ENCODE data around the gene CERS6.

The CERS6 gene

DNA sequence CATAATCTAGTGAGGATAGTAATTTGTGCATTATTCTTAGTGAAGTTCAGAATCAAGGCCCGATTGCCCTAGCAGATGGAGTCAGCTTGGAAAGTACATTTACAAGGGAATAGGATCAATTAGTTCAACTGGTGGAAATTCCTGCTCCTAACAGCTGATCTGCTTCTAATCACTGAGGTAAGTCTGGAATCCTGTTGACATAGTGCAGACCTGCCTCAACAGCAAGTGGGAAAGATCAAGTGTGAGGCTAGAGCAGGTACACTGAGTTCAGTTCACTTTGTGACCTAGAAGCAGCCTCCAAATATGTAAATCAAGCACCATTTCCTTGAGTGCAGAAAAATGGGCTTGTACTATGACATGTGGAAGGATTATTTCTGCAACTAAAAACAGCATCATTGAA, 235.1 kb downstream of the CERS6 start:
- TF ChIP-seq TARDBP (IDR thresholded peaks at IDR 0.05) (no peak), SUZ12 (IDR thresholded peaks at IDR 0.05) (no peak), SP1 (IDR thresholded peaks at IDR 0.05) (no peak), FOXK2 (IDR thresholded peaks at IDR 0.05) (no peak), HDGF (IDR thresholded peaks at IDR 0.05; ENCODE audit: borderline replicate concordance) (no peak), L3MBTL2 (conservative IDR thresholded peaks at IDR 0.05) (no peak), BHLHE40 (IDR thresholded peaks at IDR 0.05; ENCODE audit: borderline replicate concordance) (no peak), ARNT (IDR thresholded peaks at IDR 0.05) (no peak), CTBP1 (IDR thresholded peaks at IDR 0.05; ENCODE audit: borderline replicate concordance) (no peak), ELF4 (IDR thresholded peaks at IDR 0.05) (no peak), LEF1 (IDR thresholded peaks at IDR 0.05; ENCODE audit: borderline replicate concordance) (no peak), FOXA1 (IDR thresholded peaks at IDR 0.05) (no peak), NFRKB (IDR thresholded peaks at IDR 0.05) (no peak)
- TF ChIP-seq, protein P1, sequence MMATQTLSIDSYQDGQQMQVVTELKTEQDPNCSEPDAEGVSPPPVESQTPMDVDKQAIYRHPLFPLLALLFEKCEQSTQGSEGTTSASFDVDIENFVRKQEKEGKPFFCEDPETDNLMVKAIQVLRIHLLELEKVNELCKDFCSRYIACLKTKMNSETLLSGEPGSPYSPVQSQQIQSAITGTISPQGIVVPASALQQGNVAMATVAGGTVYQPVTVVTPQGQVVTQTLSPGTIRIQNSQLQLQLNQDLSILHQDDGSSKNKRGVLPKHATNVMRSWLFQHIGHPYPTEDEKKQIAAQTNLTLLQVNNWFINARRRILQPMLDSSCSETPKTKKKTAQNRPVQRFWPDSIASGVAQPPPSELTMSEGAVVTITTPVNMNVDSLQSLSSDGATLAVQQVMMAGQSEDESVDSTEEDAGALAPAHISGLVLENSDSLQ (IDR thresholded peaks at IDR 0.05): no peak
- no peak for DNase-seq (ENCODE audit: extremely low spot score)
- ChIA-PET POLR2A (no interaction called here), CTCF (no interaction called here)

DNA sequence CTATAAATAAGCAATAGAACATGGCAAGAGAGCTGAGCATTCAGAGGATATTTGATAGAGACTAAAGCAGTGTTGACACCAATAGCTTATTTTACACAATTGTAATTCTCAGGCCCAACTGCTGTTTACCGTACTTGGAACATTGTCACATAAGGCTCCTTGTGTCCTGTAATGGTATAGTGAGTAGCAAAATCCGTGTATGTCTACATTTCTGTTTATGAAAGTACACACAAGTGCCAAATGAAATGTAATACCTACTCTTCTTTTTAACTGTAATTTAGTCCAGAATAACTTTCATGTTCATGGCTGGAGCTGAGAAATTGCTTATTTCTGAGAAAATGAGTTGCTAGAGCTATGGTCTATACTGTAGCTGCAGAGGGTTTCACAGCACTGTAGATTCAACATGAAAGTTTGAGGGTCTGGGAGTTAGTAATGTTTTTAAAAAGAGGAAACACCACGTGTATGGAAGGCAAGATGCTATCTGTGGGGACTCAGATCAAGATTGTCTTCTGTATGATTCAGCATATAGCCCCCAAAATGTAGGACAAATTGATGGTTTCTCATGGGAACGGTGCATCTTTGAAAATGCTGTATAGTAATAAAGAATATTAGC, 236.2 kb downstream of the CERS6 start:
- ChIA-PET POLR2A (no interaction called here), CTCF (no interaction called here)
- no peak for DNase-seq (ENCODE audit: extremely low spot score)
- no peak for TF ChIP-seq TARDBP (IDR thresholded peaks at IDR 0.05)
- TF ChIP-seq CTBP1 (IDR thresholded peaks at IDR 0.05; ENCODE audit: borderline replicate concordance): no peak
- TF ChIP-seq HDGF (IDR thresholded peaks at IDR 0.05; ENCODE audit: borderline replicate concordance): no peak
- TF ChIP-seq, protein P1 (IDR thresholded peaks at IDR 0.05): no peak
- TF ChIP-seq FOXK2 (IDR thresholded peaks at IDR 0.05): no peak

DNA sequence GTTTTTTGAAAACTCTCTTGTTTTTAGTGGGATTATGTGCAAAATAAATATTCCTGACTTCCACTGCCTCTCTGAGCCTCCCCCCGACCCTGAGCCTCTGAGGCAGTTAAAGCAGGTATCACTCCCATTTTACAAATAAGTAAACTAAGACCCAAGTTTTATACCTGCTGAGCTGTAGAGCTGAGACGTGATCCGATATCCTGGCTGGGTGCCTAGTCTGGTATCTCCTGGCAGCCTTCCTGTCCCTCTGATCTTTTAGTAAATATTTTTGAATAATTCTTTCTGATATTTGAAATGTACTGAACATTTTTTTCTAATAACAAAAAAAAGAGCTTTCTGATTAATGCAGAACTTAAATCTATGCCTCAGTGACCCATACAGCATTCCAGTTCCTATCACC, 238.1 kb downstream of the CERS6 start:
- ChIA-PET CTCF (no interaction called here), POLR2A (no interaction called here)
- no peak for DNase-seq (ENCODE audit: extremely low spot score)
- TF ChIP-seq TARDBP (IDR thresholded peaks at IDR 0.05) (no peak), SP1 (IDR thresholded peaks at IDR 0.05) (no peak), ARNT (IDR thresholded peaks at IDR 0.05) (no peak), CTBP1 (IDR thresholded peaks at IDR 0.05; ENCODE audit: borderline replicate concordance) (no peak), ZNF384 (IDR thresholded peaks at IDR 0.05) (no peak), HDGF (IDR thresholded peaks at IDR 0.05; ENCODE audit: borderline replicate concordance) (no peak), NFRKB (IDR thresholded peaks at IDR 0.05) (no peak), FOXK2 (IDR thresholded peaks at IDR 0.05) (no peak), BHLHE40 (IDR thresholded peaks at IDR 0.05; ENCODE audit: borderline replicate concordance) (no peak), SUZ12 (IDR thresholded peaks at IDR 0.05) (no peak), FOXA1 (IDR thresholded peaks at IDR 0.05) (no peak), FOXM1 (IDR thresholded peaks at IDR 0.05; ENCODE audit: borderline replicate concordance) (no peak), LEF1 (IDR thresholded peaks at IDR 0.05; ENCODE audit: borderline replicate concordance) (no peak)
- TF ChIP-seq, protein P1 (IDR thresholded peaks at IDR 0.05): no peak

DNA sequence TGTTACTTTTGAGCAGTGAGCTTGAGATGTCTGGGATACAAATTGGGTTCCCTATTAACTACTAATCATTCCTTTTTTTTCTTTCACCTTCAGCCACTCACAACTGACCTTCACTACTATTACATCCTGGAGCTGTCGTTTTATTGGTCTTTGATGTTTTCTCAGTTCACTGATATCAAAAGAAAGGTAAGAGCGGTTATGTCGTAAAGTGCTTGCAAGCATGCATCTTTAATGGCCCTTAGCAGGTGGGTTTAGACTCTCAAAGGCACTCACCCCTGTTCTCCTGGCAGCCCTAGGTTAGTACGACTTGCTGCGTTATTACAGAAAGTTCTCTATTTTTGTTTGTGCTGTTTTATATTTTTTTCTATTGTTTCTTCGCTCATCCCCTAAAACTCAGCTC, 238.8 kb downstream of the CERS6 start:
- CTCF ChIA-PET: interaction anchor here (0.5 to 0.6 kb wide), 2 partner anchors 234 to 262 kb away, joined by 3 to 4 read pairs; no protein-coding TSS in a partner anchor
- DNase-seq (ENCODE audit: extremely low spot score): no peak
- no peak for TF ChIP-seq ELF4 (IDR thresholded peaks at IDR 0.05)
- POLR2A ChIA-PET: no interaction called here

DNA sequence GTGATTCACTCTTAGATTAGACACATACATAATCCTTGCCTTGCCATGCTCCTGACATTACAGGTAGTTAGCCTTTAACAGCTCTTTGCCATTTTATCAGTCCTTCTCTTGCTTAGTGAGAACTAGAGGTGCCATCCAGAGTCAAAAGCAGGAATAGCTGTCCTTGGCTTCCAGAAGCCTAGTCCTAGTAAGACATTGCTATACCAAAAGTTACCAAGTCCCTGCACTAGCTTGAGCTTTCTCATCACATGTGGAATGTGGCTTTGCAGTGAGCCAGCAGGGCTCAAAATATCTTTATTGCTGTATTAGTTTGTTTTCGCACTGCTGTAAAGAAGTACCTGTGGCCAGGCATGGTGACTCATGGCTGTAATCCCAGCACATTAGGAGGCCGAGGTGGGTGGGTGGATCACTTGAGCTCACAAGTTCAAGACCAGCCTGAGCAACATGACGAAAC, 241.6 kb downstream of the CERS6 start:
- TF ChIP-seq, protein P1 (IDR thresholded peaks at IDR 0.05): no peak
- no peak for TF ChIP-seq LEF1 (IDR thresholded peaks at IDR 0.05; ENCODE audit: borderline replicate concordance)
- TF ChIP-seq FOXK2 (IDR thresholded peaks at IDR 0.05): no peak
- TF ChIP-seq NFRKB (IDR thresholded peaks at IDR 0.05): no peak
- TF ChIP-seq SUZ12 (IDR thresholded peaks at IDR 0.05): no peak
- no peak for TF ChIP-seq SP1 (IDR thresholded peaks at IDR 0.05)
- TF ChIP-seq ZNF384 (IDR thresholded peaks at IDR 0.05): no peak
- TF ChIP-seq FOXA1 (IDR thresholded peaks at IDR 0.05): no peak
- no peak for TF ChIP-seq BHLHE40 (IDR thresholded peaks at IDR 0.05; ENCODE audit: borderline replicate concordance)
- no peak for TF ChIP-seq L3MBTL2 (conservative IDR thresholded peaks at IDR 0.05)
- no peak for DNase-seq (ENCODE audit: extremely low spot score)
- POLR2A ChIA-PET: no interaction called here
- CTCF ChIA-PET: no interaction called here

DNA sequence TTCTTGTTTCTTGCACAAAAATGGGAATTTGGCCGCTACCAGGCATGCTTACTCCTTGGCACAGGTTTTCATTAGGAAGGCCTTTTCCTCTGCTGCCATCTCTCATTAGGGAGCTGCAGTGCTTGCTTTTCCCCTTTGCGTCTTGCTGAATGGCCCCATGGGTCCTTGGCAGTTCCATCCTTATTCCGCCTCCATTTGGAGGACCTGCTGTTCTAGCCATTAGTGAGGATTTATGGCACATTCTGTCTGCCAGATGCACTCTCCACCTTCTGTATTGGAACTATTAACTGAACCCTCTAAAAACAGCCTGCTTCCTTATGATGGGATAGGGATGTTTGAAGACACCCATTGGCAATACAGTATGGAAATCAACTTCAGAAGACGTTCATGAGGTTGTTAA, 242.9 kb downstream of the CERS6 start:
- CTCF ChIA-PET: no interaction called here
- POLR2A ChIA-PET: no interaction called here
- no peak for DNase-seq (ENCODE audit: extremely low spot score)
- no peak for TF ChIP-seq FOXK2 (IDR thresholded peaks at IDR 0.05)
- TF ChIP-seq, protein P1 (IDR thresholded peaks at IDR 0.05): no peak
- TF ChIP-seq LEF1 (IDR thresholded peaks at IDR 0.05; ENCODE audit: borderline replicate concordance): no peak
- TF ChIP-seq TARDBP (IDR thresholded peaks at IDR 0.05): no peak
- TF ChIP-seq SP1 (IDR thresholded peaks at IDR 0.05): no peak
- TF ChIP-seq FOXM1 (IDR thresholded peaks at IDR 0.05; ENCODE audit: borderline replicate concordance): no peak
- no peak for TF ChIP-seq CTBP1 (IDR thresholded peaks at IDR 0.05; ENCODE audit: borderline replicate concordance)
- no peak for TF ChIP-seq FOXA1 (IDR thresholded peaks at IDR 0.05)
- TF ChIP-seq HDGF (IDR thresholded peaks at IDR 0.05; ENCODE audit: borderline replicate concordance): no peak
- no peak for TF ChIP-seq ZNF384 (IDR thresholded peaks at IDR 0.05)
- TF ChIP-seq ARNT (IDR thresholded peaks at IDR 0.05): no peak
- no peak for TF ChIP-seq ELF4 (IDR thresholded peaks at IDR 0.05)
- TF ChIP-seq NFRKB (IDR thresholded peaks at IDR 0.05): no peak

Data from HEK293T (cell line).